Suprapubic skin (tissue), 4 donors: ENCODE results near the gene TRIM24. TPM values are rescaled to one million over a fixed set of nuclear protein-coding genes. Genes with fewer than 3 reads are reported as not detected.
"Not testable (repeated sequence)": the region's sequence is repeated elsewhere in the genome, so short reads cannot be mapped to it uniquely, and the experiment has no call there.

Source experiments
- DNase-seq, 2 donors: peaks; one replicate each; pipeline ENCODE4 v3.0.0-alpha.2; 2019; ENCODE audit warnings: low spot score in 2 of 2
- H3K27ac ChIP-seq: fragments of 200-600 bp; sonication (generic); one replicate; pipeline ENCODE4 v1.5.1; 2019
- H3K27me3 ChIP-seq: fragments of 200-600 bp; sonication (generic); one replicate; pipeline ENCODE4 v1.5.1; 2019
- H3K36me3 ChIP-seq: fragments of 200-600 bp; sonication (generic); one replicate; pipeline ENCODE4 v1.5.1; 2019
- H3K4me1 ChIP-seq: fragments of 200-600 bp; sonication (generic); one replicate; pipeline ENCODE4 v1.5.1; 2019
- H3K4me3 ChIP-seq: fragments of 200-600 bp; sonication (generic); one replicate; pipeline ENCODE4 v1.5.1; 2019; ENCODE audit warnings: mild to moderate bottlenecking
- H3K9me3 ChIP-seq: fragments of 200-600 bp; sonication (generic); one replicate; pipeline ENCODE4 v1.5.1; 2019
- CTCF ChIP-seq, 2 donors: fragments of 200-600 bp in 1 of 2; fragments of 450-650 bp in 1 of 2; sonication (generic) in 1 of 2; IDR thresholded peaks; one replicate each; pipeline ENCODE4 v1.5.1; 2016 to 2019; ENCODE audit warnings: antibody characterized with exemption in 2 of 2, mild to moderate bottlenecking in 1 of 2, moderate library complexity in 1 of 2
- EP300 ChIP-seq: sonication (generic); formaldehyde crosslinking; IDR thresholded peaks from one replicate; pipeline ENCODE4 v1.6.1; 2017; ENCODE audit warnings: antibody characterized with exemption
- POLR2A ChIP-seq, 2 donors: fragments of 450-650 bp; IDR thresholded peaks; one replicate each; pipeline ENCODE4 v1.6.1; 2017; ENCODE audit warnings: antibody characterized with exemption in 2 of 2, mild to moderate bottlenecking in 2 of 2, moderate library complexity in 2 of 2
- POLR2AphosphoS5 ChIP-seq, 3 donors: sonication (generic); formaldehyde crosslinking; IDR thresholded peaks; one replicate each; pipeline ENCODE4 v1.6.1; 2017; ENCODE audit warnings: antibody characterized with exemption in 3 of 3
- WGBS: methylation state at CpG from one replicate; pipeline ENCODE4 v1.1.5; 2018; 5-methylcytosine and 5-hydroxymethylcytosine counted together
- total RNA-seq, 4 donors: library from RNA; depleted of rRNA; stranded (reverse); fragments of >200 nt; gene quantifications; one replicate each; pipeline ENCODE4 v1.1.0, GENCODE V29; 2016

The TRIM24 gene
- 10 to 100 TPM; 16.1 to 20.8 (median 17.7) TPM for total RNA-seq

DNA sequence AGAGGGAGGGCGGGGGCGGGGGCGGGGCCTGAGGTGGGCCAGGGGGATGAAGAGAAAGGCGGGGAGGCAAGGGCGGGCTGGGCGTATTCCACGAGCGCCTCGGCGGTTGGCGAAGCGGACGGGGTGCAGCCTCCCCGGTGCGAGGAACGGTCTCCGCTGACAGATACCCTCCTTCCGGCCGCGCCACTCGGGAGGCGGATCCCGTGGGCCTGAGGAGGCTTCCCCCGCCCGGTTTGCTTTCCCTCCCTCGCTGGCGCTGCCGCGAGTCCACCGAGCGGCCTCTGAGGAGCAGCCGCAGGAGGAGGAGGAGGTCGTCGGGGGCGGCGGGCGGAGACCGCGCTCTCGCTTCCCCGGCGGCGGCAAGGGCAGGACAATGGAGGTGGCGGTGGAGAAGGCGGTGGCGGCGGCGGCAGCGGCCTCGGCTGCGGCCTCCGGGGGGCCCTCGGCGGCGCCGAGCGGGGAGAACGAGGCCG, at the start of gene TRIM24:
TRIM24 (plus strand) TSS at position 84 of the 473 bp plus-strand sequence; CDS start at position 374, 290 bp downstream.
- DNase-seq, result peak; percentile 97 to 98
- Histone ChIP-seq H3K9me3 (no peaks in the 10 kb centered on the region), H3K27me3 (no peaks in the 10 kb centered on the region), H3K4me1 (peaks cover 12% of the 10 kb centered on the region), H3K27ac (peak within 1 kb of the TSS; percentile 93), H3K36me3 (no peaks in the 10 kb centered on the region), H3K4me3 (peak within 1 kb of the TSS; percentile 88)
- no peak for TF ChIP-seq CTCF (IDR thresholded peaks at IDR 0.05)
- TF ChIP-seq POLR2A (IDR thresholded peaks at IDR 0.05), result peak; percentile 71 to 88
- no peak for TF ChIP-seq EP300
- peak; percentile 50 to 85 (median 53) for TF ChIP-seq POLR2AphosphoS5 (IDR thresholded peaks at IDR 0.05)
- WGBS, result under 1% methylated on average over 15 of the region's 59 CpGs

DNA sequence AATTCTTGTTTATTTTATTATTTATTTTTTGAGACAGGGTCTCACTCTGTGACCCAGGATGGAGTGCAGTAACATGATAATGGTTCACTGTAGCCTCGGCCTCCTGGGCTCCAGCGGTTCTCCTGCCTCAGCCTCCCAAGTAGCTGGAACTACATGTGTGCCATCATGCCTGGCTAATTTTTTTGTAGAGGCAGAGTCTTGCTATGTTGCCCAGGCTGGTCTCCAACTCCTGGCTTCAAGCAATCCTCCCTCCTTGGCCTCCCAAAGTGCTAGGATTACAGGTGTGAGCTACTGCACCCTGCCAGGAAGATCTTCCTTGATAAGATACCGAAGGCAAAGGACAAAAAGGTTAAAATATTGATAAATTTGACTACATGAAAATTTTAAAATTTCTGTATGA, 48.0 kb upstream of the TRIM24 start:
- H3K27me3 ChIP-seq, H3K36me3 ChIP-seq, H3K4me3 ChIP-seq, H3K27ac ChIP-seq, H3K4me1 ChIP-seq, DNase-seq, H3K9me3 ChIP-seq: not testable (repeated sequence)
- 90% methylated on average over 3 of the region's 3 CpGs for WGBS

DNA sequence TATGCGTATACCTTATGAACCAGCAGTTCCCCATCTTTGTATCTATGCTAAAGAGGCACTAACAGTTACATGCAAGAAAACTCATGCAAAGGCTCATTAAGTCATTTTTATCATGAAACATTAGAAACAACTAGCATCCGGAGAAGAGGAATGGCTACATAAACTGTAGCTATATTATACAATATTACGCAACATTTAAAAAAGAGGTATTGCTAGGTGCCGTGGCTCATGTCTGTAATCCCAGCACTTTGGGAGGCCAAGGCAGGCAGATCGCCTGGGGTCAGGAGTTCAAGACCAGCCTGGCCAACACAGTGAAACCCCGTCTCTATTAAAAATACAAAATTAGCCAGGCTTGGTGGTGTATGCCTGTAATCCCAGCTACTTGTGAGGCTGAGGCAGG, 47.1 kb upstream of the TRIM24 start:
- not testable (repeated sequence) for DNase-seq, H3K4me3 ChIP-seq, H3K27me3 ChIP-seq, H3K36me3 ChIP-seq, H3K4me1 ChIP-seq, H3K27ac ChIP-seq, H3K9me3 ChIP-seq
- WGBS, result 88% methylated on average over 6 of the region's 6 CpGs

DNA sequence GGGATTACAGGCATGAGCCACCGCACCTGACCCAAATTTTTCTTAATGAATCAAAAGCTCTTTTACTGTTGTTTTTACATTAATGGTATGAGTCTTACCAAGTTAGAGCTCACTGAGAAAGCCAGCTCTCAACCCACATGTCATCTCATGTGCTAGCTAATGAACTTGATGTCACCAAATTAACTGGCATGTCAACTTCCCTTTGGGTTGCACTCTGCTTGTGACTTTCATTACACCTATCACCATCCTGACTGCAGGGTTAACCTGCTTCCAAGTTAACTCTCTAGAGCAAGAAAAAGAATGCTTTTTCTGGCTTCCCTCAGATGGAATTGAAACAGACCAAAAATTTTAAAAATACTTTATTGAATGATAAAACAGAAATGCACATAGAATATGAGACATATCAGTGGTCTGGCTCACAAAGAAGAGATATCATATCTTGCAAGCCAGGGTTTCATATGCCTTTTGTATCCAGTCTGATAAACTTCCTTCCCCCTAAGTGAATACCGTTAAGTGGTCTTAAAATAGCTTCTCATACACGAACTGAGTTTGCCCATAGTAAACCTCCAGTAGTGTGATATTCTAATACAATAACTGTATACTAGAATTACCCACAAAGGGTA, 42.9 kb upstream of the TRIM24 start:
- WGBS, result 60% methylated on average over 3 of the region's 3 CpGs
- no peaks in the 10 kb centered on the region for H3K27me3 ChIP-seq
- no peak for DNase-seq
- TF ChIP-seq POLR2AphosphoS5 (IDR thresholded peaks at IDR 0.05), result no peak
- TF ChIP-seq CTCF (IDR thresholded peaks at IDR 0.05), result no peak
- no peak for TF ChIP-seq POLR2A (IDR thresholded peaks at IDR 0.05)
- no peak for TF ChIP-seq EP300
- H3K4me1 ChIP-seq, result no peaks in the 10 kb centered on the region
- no peaks in the 10 kb centered on the region for H3K36me3 ChIP-seq
- no peak overlapping the region for H3K27ac ChIP-seq
- no peaks in the 10 kb centered on the region for H3K9me3 ChIP-seq
- no peak overlapping the region for H3K4me3 ChIP-seq

- Histone ChIP-seq H3K9me3 (no peaks in the 10 kb centered on the region), H3K27ac (no peak overlapping the region), H3K36me3 (no peaks in the 10 kb centered on the region), H3K27me3 (no peaks in the 10 kb centered on the region), H3K4me1 (no peaks in the 10 kb centered on the region), H3K4me3 (no peak overlapping the region)
- DNase-seq, result no peak
- no peak for TF ChIP-seq POLR2AphosphoS5 (IDR thresholded peaks at IDR 0.05)
- no peak for TF ChIP-seq EP300
- TF ChIP-seq CTCF (IDR thresholded peaks at IDR 0.05), result no peak
- no peak for TF ChIP-seq POLR2A (IDR thresholded peaks at IDR 0.05)
- WGBS, result 94% methylated on average over 1 of the region's 1 CpG
Observed at GRCh38 chr7:138417764-138418163, 42.3 kb upstream of the TRIM24 start.

GRCh38 chr7:138418403-138418802, 41.7 kb upstream of the TRIM24 start:
- H3K4me1 ChIP-seq, H3K4me3 ChIP-seq, H3K27ac ChIP-seq, DNase-seq, H3K36me3 ChIP-seq, H3K27me3 ChIP-seq, H3K9me3 ChIP-seq: not testable (repeated sequence)
- WGBS, result 75% methylated on average over 1 of the region's 1 CpG

DNA sequence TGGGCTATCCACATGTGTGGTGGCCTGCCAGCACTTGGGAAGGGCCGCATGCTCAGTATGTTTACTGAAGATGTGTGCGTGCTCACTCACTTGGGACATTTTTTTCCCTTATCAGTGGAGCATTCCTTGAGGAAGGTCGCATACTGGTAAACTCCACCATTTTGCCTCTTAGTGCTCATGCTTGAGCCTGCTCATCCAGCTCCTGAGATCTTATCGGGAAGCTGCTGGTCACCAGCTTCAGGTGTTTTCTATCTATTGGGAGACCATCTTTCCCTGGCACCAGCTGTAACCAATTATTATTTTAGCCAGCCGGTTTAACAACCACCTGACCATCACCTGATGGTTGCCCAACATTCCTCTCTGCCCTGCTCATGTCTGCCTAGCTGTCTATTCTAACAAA, 35.0 kb upstream of the TRIM24 start:
- Histone ChIP-seq H3K4me1 (no peaks in the 10 kb centered on the region), H3K27me3 (no peaks in the 10 kb centered on the region), H3K27ac (no peak overlapping the region), H3K4me3 (no peak overlapping the region), H3K9me3 (peaks cover 26% of the 10 kb centered on the region), H3K36me3 (no peaks in the 10 kb centered on the region)
- no peak for DNase-seq
- TF ChIP-seq CTCF (IDR thresholded peaks at IDR 0.05) (no peak), EP300 (no peak), POLR2AphosphoS5 (IDR thresholded peaks at IDR 0.05) (no peak), POLR2A (IDR thresholded peaks at IDR 0.05) (no peak)
- WGBS, result 90% methylated on average over 5 of the region's 5 CpGs
